ENCODE results near the gene JPT2. TPM values are rescaled to one million over a fixed set of nuclear protein-coding genes. Genes with fewer than 3 reads are reported as not detected.

Gene JPT2
- total RNA-seq, result 30.6 TPM
- long read RNA-seq, partial matches to known transcripts, result 0 of 9 reads
- long read RNA-seq, other reads (novel, unspliced or antisense), result 5 of 9 reads

GRCh38 chr16:1677942-1678499 is at the start of gene JPT2:
Gene JPT2 (plus strand): TSS chr16:1678279. CDS start chr16:1678313, 34 bp downstream.
- ATAC-seq (ENCODE audit: poor library complexity), result peak; percentile 99
- intact Hi-C loops (cut with DNase I), result no loop called here
- DNase-seq, result peak; percentile 99

- intact Hi-C loops (cut with DNase I), result no loop called here
- DNase-seq, result no peak
- no peak for ATAC-seq (ENCODE audit: poor library complexity)
Measured at GRCh38 chr16:1630450-1631213, 47.4 kb upstream of the JPT2 start.

- DNase-seq (no peak), ATAC-seq (ENCODE audit: poor library complexity) (no peak)
- intact Hi-C loops (cut with DNase I), result no loop called here
Measured at GRCh38 chr16:1631230-1631629, 46.8 kb upstream of the JPT2 start.

GRCh38 chr16:1631931-1632637 is 46.0 kb upstream of the JPT2 start:
- DNase-seq, result no peak
- ATAC-seq (ENCODE audit: poor library complexity), result no peak
- intact Hi-C loops (cut with DNase I), result no loop called here

GRCh38 chr16:1632638-1632970 is 45.5 kb upstream of the JPT2 start:
- intact Hi-C loops (cut with DNase I), result no loop called here
- no peak for ATAC-seq (ENCODE audit: poor library complexity)
- no peak for DNase-seq

- ATAC-seq (ENCODE audit: poor library complexity), result no peak
- DNase-seq, result no peak
- intact Hi-C loops (cut with DNase I), result no loop called here
Measured at GRCh38 chr16:1633310-1633709, 44.8 kb upstream of the JPT2 start.

- ATAC-seq (ENCODE audit: poor library complexity) (no peak), DNase-seq (no peak)
- intact Hi-C loops (cut with DNase I), result no loop called here
Measured at GRCh38 chr16:1634541-1634940, 43.5 kb upstream of the JPT2 start.

- DNase-seq, result no peak
- ATAC-seq (ENCODE audit: poor library complexity), result no peak
- intact Hi-C loops (cut with DNase I), result no loop called here
Measured at GRCh38 chr16:1635070-1635469, 43.0 kb upstream of the JPT2 start.

GRCh38 chr16:1637526-1637925 is 40.6 kb upstream of the JPT2 start:
- intact Hi-C loops (cut with DNase I), result no loop called here
- DNase-seq, result no peak
- peak; percentile 36 for ATAC-seq (ENCODE audit: poor library complexity)

GRCh38 chr16:1638757-1639156 is 39.3 kb upstream of the JPT2 start:
- ATAC-seq (ENCODE audit: poor library complexity), result no peak
- no peak for DNase-seq
- intact Hi-C loops (cut with DNase I), result no loop called here

GRCh38 chr16:1639282-1639681 is 38.8 kb upstream of the JPT2 start:
- ATAC-seq (ENCODE audit: poor library complexity) (no peak), DNase-seq (no peak)
- intact Hi-C loops (cut with DNase I), result no loop called here

- intact Hi-C loops (cut with DNase I), result no loop called here
- DNase-seq (no peak), ATAC-seq (ENCODE audit: poor library complexity) (no peak)
Measured at GRCh38 chr16:1639860-1640259, 38.2 kb upstream of the JPT2 start.

GRCh38 chr16:1640261-1640941 is 37.7 kb upstream of the JPT2 start:
- intact Hi-C loops (cut with DNase I), result no loop called here
- no peak for ATAC-seq (ENCODE audit: poor library complexity)
- DNase-seq, result no peak

- intact Hi-C loops (cut with DNase I), result no loop called here
Measured at GRCh38 chr16:1641261-1641660, 36.8 kb upstream of the JPT2 start.

GRCh38 chr16:1642148-1642547 is 35.9 kb upstream of the JPT2 start:
- intact Hi-C loops (cut with DNase I), result no loop called here
- ATAC-seq (ENCODE audit: poor library complexity) (peak; percentile 94), DNase-seq (peak; percentile 76)

More at GRCh38 chr16:1641261-1641660, 36.8 kb upstream of the JPT2 start:
- ATAC-seq (ENCODE audit: poor library complexity) (no peak), DNase-seq (no peak)

GRCh38 chr16:1642753-1643152 is 35.3 kb upstream of the JPT2 start:
- ATAC-seq (ENCODE audit: poor library complexity) (no peak), DNase-seq (no peak)
- intact Hi-C loops (cut with DNase I), result no loop called here

- intact Hi-C loops (cut with DNase I), result no loop called here
- ATAC-seq (ENCODE audit: poor library complexity), result no peak
- DNase-seq, result no peak
Measured at GRCh38 chr16:1643521-1643920, 34.6 kb upstream of the JPT2 start.

GRCh38 chr16:1645914-1646525 is 32.1 kb upstream of the JPT2 start:
- DNase-seq (no peak), ATAC-seq (ENCODE audit: poor library complexity) (no peak)
- intact Hi-C loops (cut with DNase I), result no loop called here

GRCh38 chr16:1647856-1648255 is 30.2 kb upstream of the JPT2 start:
- ATAC-seq (ENCODE audit: poor library complexity), result no peak
- intact Hi-C loops (cut with DNase I), result no loop called here

More at GRCh38 chr16:1647856-1648255, 30.2 kb upstream of the JPT2 start:
- no peak for DNase-seq

All from Right ventricle myocardium superior (tissue), 1 donor.